ENCODE results near the gene MAP3K8.

DNA sequence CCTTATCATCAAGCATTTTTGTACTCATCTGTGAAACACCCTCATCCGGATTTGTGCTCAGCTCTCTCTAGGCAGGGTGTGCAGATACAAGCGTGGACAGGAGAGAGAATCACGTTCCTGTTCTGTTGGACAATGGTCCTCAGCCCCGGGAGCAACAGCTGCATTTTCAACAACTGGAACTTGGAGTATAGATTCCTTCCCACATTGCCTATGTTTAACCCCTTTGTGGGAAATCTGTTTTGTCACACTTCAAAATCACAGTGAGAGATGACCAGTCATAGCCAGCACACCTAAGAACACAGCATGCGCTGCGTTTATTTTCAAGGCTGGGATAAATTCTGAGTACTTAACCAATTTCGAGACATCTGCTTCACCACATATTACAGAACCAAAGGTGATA is 32.5 kb downstream of the MAP3K8 start:
- TF ChIP-seq, protein P1, sequence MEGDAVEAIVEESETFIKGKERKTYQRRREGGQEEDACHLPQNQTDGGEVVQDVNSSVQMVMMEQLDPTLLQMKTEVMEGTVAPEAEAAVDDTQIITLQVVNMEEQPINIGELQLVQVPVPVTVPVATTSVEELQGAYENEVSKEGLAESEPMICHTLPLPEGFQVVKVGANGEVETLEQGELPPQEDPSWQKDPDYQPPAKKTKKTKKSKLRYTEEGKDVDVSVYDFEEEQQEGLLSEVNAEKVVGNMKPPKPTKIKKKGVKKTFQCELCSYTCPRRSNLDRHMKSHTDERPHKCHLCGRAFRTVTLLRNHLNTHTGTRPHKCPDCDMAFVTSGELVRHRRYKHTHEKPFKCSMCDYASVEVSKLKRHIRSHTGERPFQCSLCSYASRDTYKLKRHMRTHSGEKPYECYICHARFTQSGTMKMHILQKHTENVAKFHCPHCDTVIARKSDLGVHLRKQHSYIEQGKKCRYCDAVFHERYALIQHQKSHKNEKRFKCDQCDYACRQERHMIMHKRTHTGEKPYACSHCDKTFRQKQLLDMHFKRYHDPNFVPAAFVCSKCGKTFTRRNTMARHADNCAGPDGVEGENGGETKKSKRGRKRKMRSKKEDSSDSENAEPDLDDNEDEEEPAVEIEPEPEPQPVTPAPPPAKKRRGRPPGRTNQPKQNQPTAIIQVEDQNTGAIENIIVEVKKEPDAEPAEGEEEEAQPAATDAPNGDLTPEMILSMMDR (IDR thresholded peaks at IDR 0.05; ENCODE audit: control extremely low read depth in 1 of 3, insufficient read depth in 1 of 3, low read depth in 1 of 3, low read length in 3 of 3) = no peak
- no peak for TF ChIP-seq BRCA1 (IDR thresholded peaks at IDR 0.05; ENCODE audit: low read depth, low read length)
- no peak for TF ChIP-seq TAF7 (optimal IDR thresholded peaks at IDR 0.05; ENCODE audit: borderline replicate concordance, low read depth, low read length)

Measured in H1 (cell line).